RWPE2 (cell line): Measurements from ENCODE around the gene IL17RC.
"Not testable (repeated sequence)": the region's sequence is repeated elsewhere in the genome, so short reads cannot be mapped to it uniquely, and the experiment has no call there.

Source experiments
- ATAC-seq: fragments of 200-7000 bp; cut with Tn5 transposase; 3 replicates; pipeline ENCODE4 v1.9.1; 2021; ENCODE audit warnings: low read depth
- DNase-seq: peaks from one replicate; pipeline ENCODE4 v3.0.0-alpha.2; 2020; ENCODE audit warnings: low spot score
- H3K27ac ChIP-seq: fragments of 450-650 bp; 2 replicates; pipeline ENCODE4 v1.5.1; 2017; ENCODE audit warnings: mild to moderate bottlenecking; ENCODE audit not compliant: poor library complexity, severe bottlenecking
- H3K27me3 ChIP-seq: fragments of 250-450 bp; sonication (Bioruptor Pico); 2 replicates; pipeline ENCODE4 v1.5.1; 2021; ENCODE audit warnings: mild to moderate bottlenecking, moderate library complexity; ENCODE audit not compliant: insufficient read depth, poor library complexity, severe bottlenecking
- H3K36me3 ChIP-seq: fragments of 250-450 bp; sonication (Bioruptor Pico); 2 replicates; pipeline ENCODE4 v1.5.1; 2020; ENCODE audit warnings: low read depth, mild to moderate bottlenecking, moderate library complexity
- H3K4me1 ChIP-seq: fragments of 250-450 bp; sonication (Bioruptor Pico); 2 replicates; pipeline ENCODE4 v1.5.1; 2021; ENCODE audit warnings: mild to moderate bottlenecking, moderate library complexity; ENCODE audit not compliant: insufficient read depth, poor library complexity, severe bottlenecking
- H3K4me3 ChIP-seq: fragments of 250-450 bp; sonication (Bioruptor Pico); 2 replicates; pipeline ENCODE4 v1.5.1; 2021; ENCODE audit warnings: mild to moderate bottlenecking, moderate library complexity; ENCODE audit not compliant: severe bottlenecking
- H3K9me3 ChIP-seq: fragments of 250-450 bp; sonication (Bioruptor Pico); 2 replicates; pipeline ENCODE4 v1.5.1; 2021; ENCODE audit warnings: mild to moderate bottlenecking, moderate library complexity; ENCODE audit not compliant: severe bottlenecking
- TF ChIP-seq, protein P1 (sequence below): fragments of 450-650 bp; IDR thresholded peaks from one replicate; pipeline ENCODE4 v1.5.1; 2017; ENCODE audit warnings: mild to moderate bottlenecking, moderate library complexity; ENCODE audit not compliant: poor library complexity, severe bottlenecking

Gene IL17RC, protein sequence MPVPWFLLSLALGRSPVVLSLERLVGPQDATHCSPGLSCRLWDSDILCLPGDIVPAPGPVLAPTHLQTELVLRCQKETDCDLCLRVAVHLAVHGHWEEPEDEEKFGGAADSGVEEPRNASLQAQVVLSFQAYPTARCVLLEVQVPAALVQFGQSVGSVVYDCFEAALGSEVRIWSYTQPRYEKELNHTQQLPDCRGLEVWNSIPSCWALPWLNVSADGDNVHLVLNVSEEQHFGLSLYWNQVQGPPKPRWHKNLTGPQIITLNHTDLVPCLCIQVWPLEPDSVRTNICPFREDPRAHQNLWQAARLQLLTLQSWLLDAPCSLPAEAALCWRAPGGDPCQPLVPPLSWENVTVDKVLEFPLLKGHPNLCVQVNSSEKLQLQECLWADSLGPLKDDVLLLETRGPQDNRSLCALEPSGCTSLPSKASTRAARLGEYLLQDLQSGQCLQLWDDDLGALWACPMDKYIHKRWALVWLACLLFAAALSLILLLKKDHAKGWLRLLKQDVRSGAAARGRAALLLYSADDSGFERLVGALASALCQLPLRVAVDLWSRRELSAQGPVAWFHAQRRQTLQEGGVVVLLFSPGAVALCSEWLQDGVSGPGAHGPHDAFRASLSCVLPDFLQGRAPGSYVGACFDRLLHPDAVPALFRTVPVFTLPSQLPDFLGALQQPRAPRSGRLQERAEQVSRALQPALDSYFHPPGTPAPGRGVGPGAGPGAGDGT

DNA sequence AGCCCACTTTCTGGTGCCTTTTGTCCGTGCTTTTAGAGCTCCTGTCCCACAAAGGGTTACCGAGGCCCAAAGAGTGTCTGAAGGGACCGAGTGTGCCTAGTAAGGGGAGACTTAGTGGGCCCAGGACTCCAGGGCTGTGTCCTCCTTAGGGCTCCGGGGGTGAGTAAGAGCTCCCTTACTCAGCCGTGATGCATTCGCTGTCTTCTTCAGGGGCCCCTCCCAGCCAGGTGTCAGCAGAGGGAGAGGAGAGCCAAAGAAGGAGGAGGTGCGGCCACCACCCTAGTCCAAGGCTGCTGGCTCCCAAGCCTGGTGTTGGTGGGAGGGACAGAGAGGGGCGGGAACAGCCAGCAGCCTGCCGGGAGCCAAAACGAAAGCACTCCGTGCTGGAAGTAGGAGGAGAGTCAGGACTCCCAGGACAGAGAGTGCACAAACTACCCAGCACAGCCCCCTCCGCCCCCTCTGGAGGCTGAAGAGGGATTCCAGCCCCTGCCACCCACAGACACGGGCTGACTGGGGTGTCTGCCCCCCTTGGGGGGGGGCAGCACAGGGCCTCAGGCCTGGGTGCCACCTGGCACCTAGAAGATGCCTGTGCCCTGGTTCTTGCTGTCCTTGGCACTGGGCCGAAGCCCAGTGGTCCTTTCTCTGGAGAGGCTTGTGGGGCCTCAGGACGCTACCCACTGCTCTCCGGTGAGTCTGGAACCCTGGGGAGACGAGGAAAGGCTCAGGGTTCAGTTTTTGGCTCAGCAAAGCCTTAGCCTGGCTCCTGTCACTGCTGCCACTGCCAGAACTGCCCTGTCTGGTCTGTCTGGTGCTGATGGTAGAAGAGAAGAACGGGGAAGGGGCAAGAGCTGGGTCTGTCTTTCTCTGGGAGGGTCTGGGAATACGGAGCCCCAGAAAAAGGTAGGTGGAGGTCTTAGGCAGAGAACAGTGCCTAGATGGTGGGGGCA, at the start of gene IL17RC:
Gene IL17RC (plus strand): TSS at position 365 of the 947 bp plus-strand sequence. CDS start 218 bp downstream, at position 583.
- TF ChIP-seq, protein P1, sequence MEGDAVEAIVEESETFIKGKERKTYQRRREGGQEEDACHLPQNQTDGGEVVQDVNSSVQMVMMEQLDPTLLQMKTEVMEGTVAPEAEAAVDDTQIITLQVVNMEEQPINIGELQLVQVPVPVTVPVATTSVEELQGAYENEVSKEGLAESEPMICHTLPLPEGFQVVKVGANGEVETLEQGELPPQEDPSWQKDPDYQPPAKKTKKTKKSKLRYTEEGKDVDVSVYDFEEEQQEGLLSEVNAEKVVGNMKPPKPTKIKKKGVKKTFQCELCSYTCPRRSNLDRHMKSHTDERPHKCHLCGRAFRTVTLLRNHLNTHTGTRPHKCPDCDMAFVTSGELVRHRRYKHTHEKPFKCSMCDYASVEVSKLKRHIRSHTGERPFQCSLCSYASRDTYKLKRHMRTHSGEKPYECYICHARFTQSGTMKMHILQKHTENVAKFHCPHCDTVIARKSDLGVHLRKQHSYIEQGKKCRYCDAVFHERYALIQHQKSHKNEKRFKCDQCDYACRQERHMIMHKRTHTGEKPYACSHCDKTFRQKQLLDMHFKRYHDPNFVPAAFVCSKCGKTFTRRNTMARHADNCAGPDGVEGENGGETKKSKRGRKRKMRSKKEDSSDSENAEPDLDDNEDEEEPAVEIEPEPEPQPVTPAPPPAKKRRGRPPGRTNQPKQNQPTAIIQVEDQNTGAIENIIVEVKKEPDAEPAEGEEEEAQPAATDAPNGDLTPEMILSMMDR = no peak
- H3K9me3 ChIP-seq = no peaks in the 10 kb centered on the region
- peak within 1 kb of the TSS; percentile 36 for H3K4me3 ChIP-seq
- DNase-seq = peak; percentile 97
- H3K36me3 ChIP-seq = peaks cover 9% of the 10 kb centered on the region; the same call in 1 of the 2 replicates
- H3K4me1 ChIP-seq = peaks cover 10% of the 10 kb centered on the region
- ATAC-seq = peak; percentile 95
- no peaks in the 10 kb centered on the region for H3K27me3 ChIP-seq
- H3K27ac ChIP-seq = peak within 1 kb of the TSS; percentile 64

DNA sequence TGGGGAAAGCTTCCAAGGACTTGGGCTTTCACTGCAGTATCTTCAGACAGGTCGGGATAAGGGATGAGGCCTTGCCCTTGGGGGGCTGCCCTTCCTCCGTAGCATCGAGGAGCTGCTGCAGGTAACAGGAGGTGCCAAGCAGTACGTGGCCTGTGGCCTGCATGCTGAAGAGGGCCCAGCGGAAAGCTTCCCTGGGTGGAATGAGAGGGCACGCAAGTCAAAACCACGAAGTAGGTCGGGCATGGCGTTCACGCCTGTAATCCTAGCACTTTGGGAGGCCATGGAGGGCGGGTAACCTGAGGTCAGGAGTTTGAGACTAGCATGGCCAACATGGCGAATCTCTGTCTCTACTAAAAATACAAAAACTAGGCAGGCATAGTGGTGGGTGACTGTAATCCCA, 49.8 kb upstream of the IL17RC start:
- ATAC-seq = no peak
- Histone ChIP-seq H3K4me3 (no peak overlapping the region), H3K9me3 (no peaks in the 10 kb centered on the region), H3K27me3 (no peaks in the 10 kb centered on the region), H3K4me1 (peaks cover 15% of the 10 kb centered on the region), H3K27ac (no peak overlapping the region), H3K36me3 (no peaks in the 10 kb centered on the region)
- no peak for DNase-seq
- TF ChIP-seq, protein P1 = no peak

DNA sequence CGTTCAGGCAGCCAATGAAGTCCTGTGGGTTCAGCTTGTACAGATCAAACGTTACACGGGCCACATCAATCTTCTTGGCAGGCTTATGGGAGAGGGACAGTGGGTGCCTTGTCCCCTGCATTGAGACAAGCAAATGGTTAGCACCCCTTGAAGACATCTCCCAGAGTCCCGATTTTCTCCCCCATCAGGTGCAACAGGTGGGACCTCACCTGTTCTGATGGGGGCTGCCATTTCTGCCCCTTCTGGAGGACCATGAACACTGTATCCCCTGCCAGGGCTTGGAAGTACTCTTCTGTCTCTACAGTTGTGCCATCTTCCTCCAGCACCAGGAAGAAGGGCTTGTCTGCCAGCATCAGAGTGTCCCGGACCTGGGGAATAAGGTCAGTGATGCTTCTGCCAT, 46.9 kb upstream of the IL17RC start:
- no peak for ATAC-seq
- Histone ChIP-seq H3K27me3 (no peaks in the 10 kb centered on the region), H3K36me3 (no peaks in the 10 kb centered on the region), H3K9me3 (no peaks in the 10 kb centered on the region), H3K27ac (no peak overlapping the region), H3K4me1 (peaks cover 4% of the 10 kb centered on the region), H3K4me3 (no peak overlapping the region)
- no peak for DNase-seq
- TF ChIP-seq, protein P1 = no peak

DNA sequence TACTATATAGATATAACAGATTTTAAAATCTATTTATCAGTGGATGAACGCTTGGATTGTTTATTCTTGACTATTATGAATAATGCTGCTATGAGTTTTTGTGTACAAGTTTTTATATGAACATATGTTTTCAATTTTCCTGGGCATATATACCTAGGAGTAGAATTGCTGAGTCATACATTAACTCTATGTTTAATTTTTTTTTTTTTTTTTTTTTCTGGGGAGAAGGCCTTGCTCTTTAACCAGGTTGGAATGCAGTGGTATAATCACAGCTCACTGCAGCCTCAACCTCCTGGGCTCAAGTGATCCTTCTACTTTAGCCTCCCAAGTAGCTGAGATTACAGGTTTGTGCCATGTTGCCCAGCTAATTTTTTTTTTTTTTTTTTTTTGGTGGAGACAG, 45.9 kb upstream of the IL17RC start:
- Histone ChIP-seq H3K27ac (peak overlapping the region; percentile 28), H3K4me3 (no peak overlapping the region), H3K36me3 (no peaks in the 10 kb centered on the region), H3K27me3 (no peaks in the 10 kb centered on the region), H3K9me3 (no peaks in the 10 kb centered on the region), H3K4me1 (peaks cover 4% of the 10 kb centered on the region)
- TF ChIP-seq, protein P1 = no peak
- ATAC-seq (peak; percentile 35; the same call in 1 of the 3 replicates), DNase-seq (no peak)

DNA sequence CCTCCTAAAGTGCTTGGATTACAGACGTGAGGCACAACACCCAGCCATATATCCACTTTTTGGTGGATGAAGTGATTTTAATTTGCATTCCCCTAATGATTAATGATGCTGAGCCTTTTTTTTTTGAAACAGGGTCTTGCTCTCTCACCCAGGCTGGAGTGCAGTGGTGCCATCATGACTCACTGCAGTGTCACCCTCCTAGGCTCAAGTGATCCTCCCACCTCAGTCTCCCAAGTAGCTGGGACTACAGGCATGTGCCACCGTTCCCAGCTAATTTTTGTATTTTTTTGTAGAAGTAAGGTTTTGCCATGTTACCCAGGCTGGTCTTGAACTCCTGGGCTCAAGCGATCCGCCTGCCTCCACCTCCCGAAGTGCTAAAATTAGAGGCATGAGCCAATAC, 44.8 kb upstream of the IL17RC start:
- not testable (repeated sequence) for H3K9me3 ChIP-seq, DNase-seq, H3K4me1 ChIP-seq, H3K27ac ChIP-seq, H3K27me3 ChIP-seq, ATAC-seq, H3K4me3 ChIP-seq, H3K36me3 ChIP-seq
